HG03378 (cell line): Measurements from ENCODE around the gene ZNF138.
"Not testable (repeated sequence)": the region's sequence is repeated elsewhere in the genome, so short reads cannot be mapped to it uniquely, and the experiment has no call there.

Experiments
- ATAC-seq: cut with Tn5 transposase; IDR thresholded peaks from one replicate; pipeline ENCODE4 v1.9.1; 2021; ENCODE audit warnings: mild to moderate bottlenecking, moderate library complexity; ENCODE audit not compliant: unreplicated experiment

ZNF138 gene

GRCh38 chr7:64794171-64794844, at the start of gene ZNF138:
Gene ZNF138, plus strand, starts transcription at chr7:64794428. Its CDS starts 141 bp downstream, at chr7:64794569.
- peak; percentile 100 for ATAC-seq

- ATAC-seq, result no peak
Observed at GRCh38 chr7:64744680-64745079, 49.5 kb upstream of the ZNF138 start.

- no peak for ATAC-seq
Observed at GRCh38 chr7:64747802-64748201, 46.4 kb upstream of the ZNF138 start.

- ATAC-seq, result no peak
Observed at GRCh38 chr7:64753032-64753431, 41.2 kb upstream of the ZNF138 start.

GRCh38 chr7:64755865-64756264, 38.4 kb upstream of the ZNF138 start:
- no peak for ATAC-seq

GRCh38 chr7:64758151-64758550, 36.1 kb upstream of the ZNF138 start:
- no peak for ATAC-seq

- ATAC-seq, result no peak
Observed at GRCh38 chr7:64768824-64769223, 25.4 kb upstream of the ZNF138 start.

- ATAC-seq, result no peak
Observed at GRCh38 chr7:64774204-64774842, 19.9 kb upstream of the ZNF138 start.

- no peak for ATAC-seq
Observed at GRCh38 chr7:64775289-64775688, 18.9 kb upstream of the ZNF138 start.

GRCh38 chr7:64784842-64785241, 9.4 kb upstream of the ZNF138 start:
- not testable (repeated sequence) for ATAC-seq

- ATAC-seq, result no peak
Observed at GRCh38 chr7:64787295-64787694, 6.9 kb upstream of the ZNF138 start.

- not testable (repeated sequence) for ATAC-seq
Observed at GRCh38 chr7:64789241-64789640, 5.0 kb upstream of the ZNF138 start.

- ATAC-seq, result no peak
Observed at GRCh38 chr7:64793106-64793755, 997 bp upstream of the ZNF138 start.

GRCh38 chr7:64795176-64795575, 948 bp downstream of the ZNF138 start:
- no peak for ATAC-seq

GRCh38 chr7:64799169-64799568, 4.9 kb downstream of the ZNF138 start:
- ATAC-seq, result not testable (repeated sequence)

- no peak for ATAC-seq
Observed at GRCh38 chr7:64802699-64803098, 8.5 kb downstream of the ZNF138 start.

- no peak for ATAC-seq
Observed at GRCh38 chr7:64807731-64808365, 13.6 kb downstream of the ZNF138 start.

- ATAC-seq, result no peak
Observed at GRCh38 chr7:64811767-64812166, 17.5 kb downstream of the ZNF138 start.

- ATAC-seq, result no peak
Observed at GRCh38 chr7:64830926-64831325, 36.7 kb downstream of the ZNF138 start.

- no peak for ATAC-seq
Observed at GRCh38 chr7:64832136-64832535, 37.9 kb downstream of the ZNF138 start.

- ATAC-seq, result no peak
Observed at GRCh38 chr7:64834989-64835388, 40.8 kb downstream of the ZNF138 start.

- not testable (repeated sequence) for ATAC-seq
Observed at GRCh38 chr7:64835856-64836255, 41.6 kb downstream of the ZNF138 start.
